ENCODE results near the gene LRIT1. TPM values are rescaled to one million over a fixed set of nuclear protein-coding genes. Genes with fewer than 3 reads are reported as not detected.

LRIT1 gene
- total RNA-seq, 1 experiment from 2014 or later = not detected

- H3K4me1 ChIP-seq (replicated peaks; ENCODE audit: insufficient read depth) = no peaks in the 10 kb centered on the region
- no peaks in the 10 kb centered on the region for H3K9me3 ChIP-seq (ENCODE audit: insufficient read depth, low read depth)
- intact Hi-C loops (cut with micrococcal nuclease; ENCODE audit: unreplicated experiment) = no loop called here
- H4K20me1 ChIP-seq (ENCODE audit: insufficient read depth) = 0 out of 2 replicates have a peak, but pooled peaks cover 3% of the 10 kb centered on the region
- no peak overlapping the region for H2AFZ ChIP-seq
- H3F3A ChIP-seq (ENCODE audit: insufficient read depth, low read depth) = no peaks in the 10 kb centered on the region
- no peaks in the 10 kb centered on the region for H3K36me3 ChIP-seq (ENCODE audit: low read depth)
- DNase-seq = no peak
- H3K79me2 ChIP-seq (ENCODE audit: low read depth) = no peaks in the 10 kb centered on the region
- no peak overlapping the region for H3K4me2 ChIP-seq
- H3K4me3 ChIP-seq = no peak overlapping the region
- CTCF ChIA-PET = interaction anchor here (0.6 kb wide), 1 partner anchor 216 kb away, joined by 3 read pairs; no protein-coding TSS in a partner anchor
- POLR2A ChIA-PET (ENCODE audit: unreplicated experiment) = no interaction called here
- no peaks in the 10 kb centered on the region for H3K9me2 ChIP-seq (ENCODE audit: insufficient read depth)
- peaks cover 96% of the 10 kb centered on the region for H3K27me3 ChIP-seq (ENCODE audit: insufficient read depth, low read depth)
- BruUV-seq (replicated peaks) = no TSS peak
- TF ChIP-seq CTCF (conservative IDR thresholded peaks at IDR 0.05) = no peak
- no peak for TF ChIP-seq EZH2 (IDR thresholded peaks at IDR 0.05; ENCODE audit: low read depth)
- H3K27ac ChIP-seq = no peak overlapping the region
Measured at GRCh38 chr10:84214046-84214572, 27.2 kb downstream of the LRIT1 start.

- CTCF ChIA-PET = no interaction called here
- Histone ChIP-seq H2AFZ (no peak overlapping the region), H3F3A (ENCODE audit: insufficient read depth, low read depth) (no peaks in the 10 kb centered on the region), H3K9me3 (ENCODE audit: insufficient read depth, low read depth) (no peaks in the 10 kb centered on the region), H4K20me1 (ENCODE audit: insufficient read depth) (0 out of 2 replicates have a peak, but pooled peaks cover 3% of the 10 kb centered on the region), H3K4me3 (no peak overlapping the region), H3K27ac (no peak overlapping the region), H3K36me3 (ENCODE audit: low read depth) (no peaks in the 10 kb centered on the region), H3K4me1 (replicated peaks; ENCODE audit: insufficient read depth) (no peaks in the 10 kb centered on the region), H3K9me2 (ENCODE audit: insufficient read depth) (no peaks in the 10 kb centered on the region), H3K4me2 (no peak overlapping the region), H3K79me2 (ENCODE audit: low read depth) (no peaks in the 10 kb centered on the region), H3K27me3 (ENCODE audit: insufficient read depth, low read depth) (peaks cover 96% of the 10 kb centered on the region)
- DNase-seq = no peak
- no TSS peak for BruUV-seq (replicated peaks)
- intact Hi-C loops (cut with micrococcal nuclease; ENCODE audit: unreplicated experiment) = no loop called here
- TF ChIP-seq EZH2 (IDR thresholded peaks at IDR 0.05; ENCODE audit: low read depth) (no peak), CTCF (conservative IDR thresholded peaks at IDR 0.05) (no peak)
- POLR2A ChIA-PET (ENCODE audit: unreplicated experiment) = no interaction called here
Measured at GRCh38 chr10:84213076-84213475, 28.3 kb downstream of the LRIT1 start.

GRCh38 chr10:84212014-84212413 lies 29.3 kb downstream of the LRIT1 start:
- Histone ChIP-seq H3K4me3 (no peak overlapping the region), H2AFZ (no peak overlapping the region), H3K79me2 (ENCODE audit: low read depth) (no peaks in the 10 kb centered on the region), H3K27me3 (ENCODE audit: insufficient read depth, low read depth) (peaks cover 96% of the 10 kb centered on the region), H3K27ac (no peak overlapping the region), H3K9me2 (ENCODE audit: insufficient read depth) (no peaks in the 10 kb centered on the region), H3K9me3 (ENCODE audit: insufficient read depth, low read depth) (no peaks in the 10 kb centered on the region), H4K20me1 (ENCODE audit: insufficient read depth) (0 out of 2 replicates have a peak, but pooled peaks cover 3% of the 10 kb centered on the region), H3K36me3 (ENCODE audit: low read depth) (no peaks in the 10 kb centered on the region), H3F3A (ENCODE audit: insufficient read depth, low read depth) (no peaks in the 10 kb centered on the region), H3K4me1 (replicated peaks; ENCODE audit: insufficient read depth) (no peaks in the 10 kb centered on the region), H3K4me2 (no peak overlapping the region)
- intact Hi-C loops (cut with micrococcal nuclease; ENCODE audit: unreplicated experiment) = no loop called here
- DNase-seq = no peak
- ChIA-PET POLR2A (ENCODE audit: unreplicated experiment) (no interaction called here), CTCF (no interaction called here)
- BruUV-seq (replicated peaks) = no TSS peak
- TF ChIP-seq EZH2 (IDR thresholded peaks at IDR 0.05; ENCODE audit: low read depth) (no peak), CTCF (conservative IDR thresholded peaks at IDR 0.05) (no peak)

Measured in PC-9 (cell line).